AG08396 (cell line): ENCODE measurements around the gene AMFR.

Experiments
- DNase-seq: peaks from one replicate; pipeline ENCODE4 v3.0.0; 2012; ENCODE audit warnings: low spot score, mixed read lengths

The AMFR gene

DNA sequence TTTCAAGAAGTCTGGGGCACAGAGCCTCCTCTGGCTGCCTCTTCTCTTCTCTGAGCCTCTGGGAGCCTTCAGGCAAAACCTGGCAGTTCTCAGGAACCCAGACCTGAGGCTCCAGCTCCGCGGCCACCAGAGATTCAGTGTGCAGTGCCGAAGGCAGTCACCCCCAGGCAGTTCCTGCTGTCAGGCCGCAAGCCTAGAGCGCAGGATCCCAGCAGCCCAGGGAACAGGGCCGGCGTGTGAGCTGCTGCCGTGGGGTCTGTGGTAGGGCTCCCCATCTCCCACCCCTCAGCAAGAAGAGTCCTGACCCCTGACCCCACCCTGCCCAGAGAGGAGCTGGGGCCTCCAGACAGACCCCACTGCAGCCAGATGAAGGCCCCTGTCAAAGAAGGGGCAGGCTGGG, 78.2 kb downstream of the AMFR start:
- DNase-seq, result no peak

- no peak for DNase-seq
Observed at GRCh38 chr16:56346131-56346890, 79.0 kb downstream of the AMFR start.

DNA sequence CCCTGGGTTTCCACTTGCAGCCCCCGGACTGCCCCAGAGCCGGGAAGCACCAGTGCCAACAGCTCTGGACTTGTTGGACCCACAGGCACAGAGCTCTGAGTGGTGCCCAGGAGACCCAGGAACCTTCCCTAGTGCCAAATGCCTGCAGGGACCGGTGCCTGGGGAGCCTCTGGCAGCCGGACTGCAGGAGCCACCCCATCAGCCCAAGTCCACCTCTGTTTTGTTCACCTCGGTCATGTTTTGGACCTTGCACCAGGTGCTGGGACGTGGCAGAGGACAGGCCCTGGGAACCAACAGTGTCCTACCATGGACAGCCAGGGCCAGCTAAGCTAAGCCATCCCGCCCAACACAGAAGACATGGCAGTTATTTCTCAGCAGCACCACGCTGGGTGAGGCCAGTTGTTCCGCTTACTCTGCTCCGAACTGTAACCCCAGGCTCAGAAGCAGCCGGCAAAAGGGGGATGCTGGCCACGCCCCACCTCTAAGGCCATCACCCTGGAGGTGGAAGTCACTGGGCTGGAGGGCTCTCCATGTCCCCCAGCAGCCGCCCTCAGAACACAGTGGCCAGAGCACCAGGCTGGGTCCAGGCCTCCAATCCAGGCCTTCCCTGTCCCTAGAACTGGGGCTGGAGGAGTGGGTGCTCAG, 79.8 kb downstream of the AMFR start:
- DNase-seq, result no peak

- no peak for DNase-seq
Observed at GRCh38 chr16:56344518-56345405, 80.6 kb downstream of the AMFR start.

DNA sequence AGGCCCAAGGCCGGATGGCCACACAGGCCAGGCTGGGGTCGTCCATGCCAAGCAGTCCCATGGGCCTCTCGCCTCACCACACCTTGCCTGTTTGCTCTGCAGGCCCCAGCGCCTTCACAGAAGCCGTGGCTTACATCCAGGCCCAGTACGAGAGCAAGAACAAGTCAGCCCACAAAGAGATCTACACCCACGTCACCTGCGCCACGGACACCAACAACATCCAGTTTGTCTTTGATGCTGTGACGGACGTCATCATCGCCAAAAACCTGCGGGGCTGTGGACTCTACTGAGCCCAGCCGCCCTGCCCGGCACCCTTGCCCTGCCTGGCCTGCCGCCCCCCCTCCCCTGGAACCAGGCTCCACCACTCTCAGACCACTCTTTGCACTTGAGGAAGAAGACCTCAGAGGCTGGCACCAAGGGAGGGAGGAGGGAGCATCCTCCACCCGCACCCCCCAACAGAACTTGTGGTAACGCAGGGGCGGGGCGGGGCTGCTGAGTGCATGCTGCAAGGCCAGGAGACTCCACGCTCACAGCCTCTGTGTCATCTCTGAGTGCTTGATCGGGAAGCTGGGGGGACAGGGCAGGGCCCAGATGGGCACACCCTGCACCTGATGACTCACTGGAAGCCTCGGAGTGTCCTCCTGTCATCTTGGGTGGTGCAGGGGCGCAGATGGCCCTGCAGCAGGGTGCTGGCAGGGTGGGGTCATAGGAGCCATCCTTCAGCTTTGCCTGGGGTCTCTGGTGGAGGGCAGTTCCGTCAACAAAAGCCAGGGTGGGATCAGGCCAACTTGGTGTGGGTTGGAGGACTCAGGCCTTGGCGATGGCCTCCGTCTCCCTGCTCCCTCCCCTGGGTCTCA, 81.5 kb downstream of the AMFR start:
- no peak for DNase-seq

DNA sequence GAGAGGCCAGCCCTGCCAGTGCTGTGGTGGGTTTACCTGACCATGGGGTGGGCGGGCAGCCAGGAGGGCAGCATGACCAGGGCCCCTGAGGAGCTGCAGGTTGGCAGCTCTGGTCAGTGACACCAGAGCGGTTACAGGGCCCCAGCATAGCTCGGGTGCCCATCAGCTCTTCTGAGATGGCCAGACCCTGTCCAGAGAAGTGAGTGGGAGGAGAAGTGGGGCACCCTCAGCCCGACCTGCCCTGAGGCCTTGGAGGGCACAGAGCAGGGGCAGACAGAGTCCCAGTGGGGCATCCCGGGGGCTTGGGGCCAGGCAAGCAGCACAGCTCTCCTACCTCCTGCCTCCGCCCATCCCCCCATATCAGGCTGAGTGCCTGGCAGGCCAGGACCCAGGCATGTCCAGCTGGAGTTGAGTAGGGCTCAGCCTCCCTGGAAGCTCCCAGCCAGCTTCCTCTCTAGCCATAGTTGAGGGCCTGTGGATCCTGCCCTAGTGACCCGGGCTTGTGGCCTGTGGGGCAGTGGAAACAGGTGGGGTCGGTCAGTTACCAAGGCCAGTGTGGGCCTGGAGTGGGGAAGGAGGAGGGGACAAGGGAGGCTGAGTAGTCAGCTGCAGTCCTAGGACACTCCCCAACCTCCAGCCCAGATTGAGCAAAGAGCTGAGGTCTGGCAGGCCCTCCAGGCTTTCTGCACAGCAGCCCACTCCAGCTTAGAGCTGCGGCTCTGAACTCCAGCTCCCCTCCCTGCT, 83.5 kb downstream of the AMFR start:
- no peak for DNase-seq

DNA sequence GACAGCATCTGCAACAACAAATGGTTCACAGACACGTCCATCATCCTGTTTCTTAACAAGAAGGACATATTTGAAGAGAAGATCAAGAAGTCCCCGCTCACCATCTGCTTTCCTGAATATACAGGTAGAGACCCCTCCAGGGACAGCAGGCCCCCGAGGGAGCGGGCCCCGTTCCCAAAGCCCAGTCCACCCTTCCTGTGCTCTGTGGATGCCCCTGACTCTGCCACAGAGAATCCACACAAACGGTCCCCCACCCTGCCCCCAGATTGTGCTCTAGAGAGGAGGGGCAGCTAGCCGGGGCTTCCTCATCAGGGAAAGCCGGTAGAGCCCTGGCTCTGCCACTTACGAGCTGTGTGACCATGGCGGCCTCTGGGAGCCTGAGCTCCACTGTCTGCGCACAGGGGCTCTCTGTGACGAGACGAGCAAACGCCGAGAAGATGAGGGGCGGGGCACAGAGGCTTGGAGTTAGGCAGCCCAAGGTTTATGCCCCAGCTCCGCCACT, 84.4 kb downstream of the AMFR start:
- DNase-seq, result no peak

- no peak for DNase-seq
Observed at GRCh38 chr16:56340416-56340815, 84.9 kb downstream of the AMFR start.

- DNase-seq, result no peak
Observed at GRCh38 chr16:56339431-56340195, 85.7 kb downstream of the AMFR start.

GRCh38 chr16:56338566-56339318, 86.6 kb downstream of the AMFR start:
- DNase-seq, result no peak

DNA sequence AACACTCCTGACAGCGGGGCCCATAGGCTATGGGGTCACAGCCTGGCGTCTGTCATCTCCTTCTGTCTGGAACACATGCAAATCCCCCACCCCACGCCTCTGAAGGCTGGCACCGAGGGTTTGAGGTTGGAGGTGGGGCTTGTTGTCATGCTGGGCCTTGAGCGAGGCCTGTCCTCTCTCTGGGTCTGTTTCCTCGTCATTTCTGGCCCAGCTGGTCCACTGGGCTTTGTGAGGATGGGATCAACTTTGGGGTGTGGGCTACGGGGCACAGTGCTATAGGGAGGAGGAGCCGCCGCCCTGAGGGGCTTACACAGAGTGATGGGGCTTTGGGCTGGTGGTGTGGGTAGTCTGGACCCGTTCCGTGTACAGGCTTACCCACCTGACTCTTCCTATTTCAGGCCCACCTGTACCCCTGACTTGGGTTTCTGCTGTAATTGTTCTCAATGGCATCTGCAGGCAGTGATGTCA, 87.5 kb downstream of the AMFR start:
- DNase-seq, result no peak

GRCh38 chr16:56337131-56337857, 88.1 kb downstream of the AMFR start:
- DNase-seq, result no peak

DNA sequence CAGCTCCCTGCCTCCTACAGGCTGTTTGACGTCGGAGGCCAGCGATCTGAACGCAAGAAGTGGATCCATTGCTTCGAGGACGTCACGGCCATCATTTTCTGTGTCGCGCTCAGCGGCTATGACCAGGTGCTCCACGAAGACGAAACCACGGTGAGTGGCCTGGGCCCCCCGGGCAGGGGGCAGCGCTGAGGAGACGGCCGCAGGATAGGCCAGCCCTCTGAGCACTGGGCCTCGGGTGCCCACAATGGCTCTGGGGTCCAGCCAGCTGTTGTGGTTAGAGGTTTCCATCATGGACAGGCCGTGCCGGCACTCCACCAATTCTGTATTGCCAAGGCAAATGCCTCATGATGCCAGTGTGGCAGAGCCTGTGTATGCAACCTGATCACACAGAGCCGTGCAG, 88.6 kb downstream of the AMFR start:
- no peak for DNase-seq

DNA sequence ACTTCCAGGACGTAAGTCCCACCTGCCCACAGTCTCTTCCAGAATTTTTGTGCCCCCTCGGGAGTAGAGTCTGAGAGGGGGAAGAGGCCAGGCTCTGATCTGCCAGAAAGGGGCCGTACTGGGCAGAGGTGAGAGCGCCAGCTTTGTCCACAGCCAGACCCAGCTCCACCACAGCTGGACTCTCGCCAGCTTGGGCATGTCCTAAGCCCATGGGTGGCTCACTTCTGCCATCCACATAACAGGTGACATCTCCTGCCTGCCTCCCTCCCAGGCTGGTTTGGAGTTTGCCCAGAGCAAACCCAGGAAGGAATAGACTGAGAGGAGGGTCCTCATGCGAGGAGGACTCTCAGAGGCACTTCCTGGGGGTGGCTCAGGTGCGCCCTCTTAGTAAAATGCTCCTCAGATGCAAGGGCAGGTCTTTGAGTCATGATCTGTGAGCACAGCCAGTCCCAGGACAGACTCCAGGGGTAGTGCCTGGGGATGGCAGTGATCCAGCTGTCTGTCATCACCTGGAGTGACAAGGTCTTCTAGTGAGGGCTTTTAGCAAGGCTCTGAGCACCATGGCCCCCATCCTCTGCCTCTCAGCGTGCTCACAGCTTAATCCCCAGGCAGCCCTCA, 89.2 kb downstream of the AMFR start:
- no peak for DNase-seq

DNA sequence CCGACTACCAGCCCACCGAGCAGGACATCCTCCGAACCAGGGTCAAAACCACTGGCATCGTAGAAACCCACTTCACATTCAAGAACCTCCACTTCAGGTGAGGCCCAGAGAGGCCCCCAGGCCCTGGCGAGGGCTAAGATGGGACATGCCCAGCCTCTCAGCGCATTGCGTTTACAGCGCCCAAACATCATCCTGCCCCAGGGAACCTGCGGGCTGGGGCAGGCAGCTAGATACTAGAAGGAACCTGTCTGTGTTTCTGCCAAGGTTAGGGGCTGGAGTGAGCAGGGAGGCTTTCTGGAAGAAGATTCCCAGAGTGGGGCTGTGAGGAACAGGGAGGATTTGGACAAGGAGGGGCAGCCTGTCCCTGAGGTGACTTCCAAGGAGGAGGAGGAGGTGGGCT, 90.6 kb downstream of the AMFR start:
- DNase-seq, result no peak

DNA sequence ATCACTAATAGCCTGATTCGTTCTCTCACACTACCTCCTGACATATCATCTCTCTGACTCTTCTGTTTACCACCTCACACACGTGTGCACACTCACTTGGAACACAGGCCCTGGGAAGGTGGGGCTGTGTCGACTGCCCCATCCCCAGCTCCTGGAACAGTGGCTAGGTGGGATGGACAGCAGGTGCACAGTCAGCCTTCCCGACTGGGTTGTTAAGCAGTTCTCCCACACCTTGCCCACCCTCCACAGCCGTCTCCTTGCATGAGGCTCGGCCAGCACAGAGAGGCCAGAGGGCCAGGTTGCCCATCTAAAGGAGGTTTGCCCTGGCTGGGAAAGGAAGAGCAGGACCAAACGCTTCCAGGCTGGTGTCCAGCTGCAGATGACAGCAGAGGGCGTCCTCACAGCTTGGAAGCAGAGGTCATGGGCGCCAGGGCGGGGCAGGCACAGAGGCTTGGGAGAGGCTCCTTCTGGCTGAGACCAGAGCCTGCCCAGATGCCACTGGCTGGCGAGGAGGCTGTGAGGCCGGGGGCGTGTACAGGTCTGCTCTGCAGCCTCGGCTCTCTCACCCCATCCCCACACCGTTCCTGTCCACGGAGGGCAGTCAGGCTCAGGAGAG, 92.8 kb downstream of the AMFR start:
- DNase-seq, result peak; percentile 71

DNA sequence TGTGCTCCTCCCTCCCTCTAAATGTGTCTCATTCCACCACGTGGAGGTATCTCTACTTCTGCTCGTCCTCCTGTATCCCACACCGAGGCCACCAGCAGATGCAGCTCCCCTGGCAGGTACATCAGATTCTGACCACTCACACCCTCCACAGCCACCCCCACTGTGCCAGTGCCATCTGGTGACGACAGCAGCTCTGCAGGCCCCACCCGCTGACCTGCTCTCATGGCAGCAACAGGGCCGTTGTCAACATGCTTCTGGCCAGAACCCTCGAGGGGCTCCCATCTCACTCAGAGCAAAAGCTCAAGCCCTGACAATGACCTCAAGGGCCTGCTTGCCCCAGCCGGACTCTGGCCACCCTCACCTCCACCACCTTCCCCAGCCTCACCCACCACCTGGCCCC, 93.4 kb downstream of the AMFR start:
- DNase-seq, result no peak

DNA sequence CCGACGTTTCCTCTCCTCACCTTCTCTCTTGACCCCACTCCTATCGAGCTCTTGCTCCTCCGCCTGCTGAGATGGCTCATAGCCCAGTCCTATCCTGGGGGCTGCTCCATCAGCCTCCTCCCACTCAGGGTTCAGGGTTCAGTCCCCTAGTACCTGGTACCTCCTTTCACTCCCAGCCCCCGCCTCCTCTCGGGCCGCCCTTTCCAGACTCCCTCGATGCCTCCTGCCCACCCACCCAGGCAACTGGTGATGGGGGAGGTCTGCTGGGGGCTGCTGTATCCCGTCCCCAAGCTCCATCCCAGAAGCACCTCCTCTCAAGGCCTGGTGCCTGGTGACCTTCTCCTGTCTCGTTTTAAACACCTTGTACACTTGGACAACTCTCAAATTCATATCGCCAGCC, 93.9 kb downstream of the AMFR start:
- DNase-seq, result no peak
